ENCODE data around the gene MANSC1. TPM values are rescaled to one million over a fixed set of nuclear protein-coding genes. Genes with fewer than 3 reads are reported as not detected.

MANSC1 gene
- total RNA-seq, 1 experiment from 2014 or later = 27.5 TPM

GRCh38 chr12:12393171-12393570 lies 43.1 kb upstream of the MANSC1 start:
- POLR2A ChIA-PET = no interaction called here
- BruUV-seq (replicated peaks) = no TSS peak
- intact Hi-C loops (cut with micrococcal nuclease; ENCODE audit: unreplicated experiment) = no loop called here
- DNase-seq = no peak
- Histone ChIP-seq H3K36me3 (ENCODE audit: control insufficient read depth, insufficient read depth, low read length) (no peaks in the 10 kb centered on the region), H3K9me3 (no peaks in the 10 kb centered on the region), H3K4me3 (ENCODE audit: low read depth, low read length) (no peak overlapping the region), H3K27me3 (replicated peaks; ENCODE audit: control insufficient read depth, insufficient read depth, low read length) (no peaks in the 10 kb centered on the region), H3K4me1 (peaks cover 38% of the 10 kb centered on the region)
- Mint-ChIP-seq H3K9me3 (ENCODE audit: unreplicated experiment) (peaks cover 22% of the 10 kb centered on the region), H3K27me3 (ENCODE audit: insufficient read depth, unreplicated experiment) (no peaks in the 10 kb centered on the region), H3K4me3 (ENCODE audit: unreplicated experiment) (no peak overlapping the region), H3K36me3 (ENCODE audit: insufficient read depth, unreplicated experiment) (no peaks in the 10 kb centered on the region), H3K4me1 (ENCODE audit: low read depth, unreplicated experiment) (peaks cover 50% of the 10 kb centered on the region), H3K27ac (ENCODE audit: unreplicated experiment) (no peak overlapping the region)
- TF ChIP-seq, protein P1, sequence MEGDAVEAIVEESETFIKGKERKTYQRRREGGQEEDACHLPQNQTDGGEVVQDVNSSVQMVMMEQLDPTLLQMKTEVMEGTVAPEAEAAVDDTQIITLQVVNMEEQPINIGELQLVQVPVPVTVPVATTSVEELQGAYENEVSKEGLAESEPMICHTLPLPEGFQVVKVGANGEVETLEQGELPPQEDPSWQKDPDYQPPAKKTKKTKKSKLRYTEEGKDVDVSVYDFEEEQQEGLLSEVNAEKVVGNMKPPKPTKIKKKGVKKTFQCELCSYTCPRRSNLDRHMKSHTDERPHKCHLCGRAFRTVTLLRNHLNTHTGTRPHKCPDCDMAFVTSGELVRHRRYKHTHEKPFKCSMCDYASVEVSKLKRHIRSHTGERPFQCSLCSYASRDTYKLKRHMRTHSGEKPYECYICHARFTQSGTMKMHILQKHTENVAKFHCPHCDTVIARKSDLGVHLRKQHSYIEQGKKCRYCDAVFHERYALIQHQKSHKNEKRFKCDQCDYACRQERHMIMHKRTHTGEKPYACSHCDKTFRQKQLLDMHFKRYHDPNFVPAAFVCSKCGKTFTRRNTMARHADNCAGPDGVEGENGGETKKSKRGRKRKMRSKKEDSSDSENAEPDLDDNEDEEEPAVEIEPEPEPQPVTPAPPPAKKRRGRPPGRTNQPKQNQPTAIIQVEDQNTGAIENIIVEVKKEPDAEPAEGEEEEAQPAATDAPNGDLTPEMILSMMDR (IDR thresholded peaks at IDR 0.05; ENCODE audit: insufficient read depth in 1 of 2, low read depth in 1 of 2, low read length in 1 of 2, severe bottlenecking in 1 of 2, unreplicated experiment in 1 of 2) = no peak
- CTCF ChIA-PET = no interaction called here

DNA sequence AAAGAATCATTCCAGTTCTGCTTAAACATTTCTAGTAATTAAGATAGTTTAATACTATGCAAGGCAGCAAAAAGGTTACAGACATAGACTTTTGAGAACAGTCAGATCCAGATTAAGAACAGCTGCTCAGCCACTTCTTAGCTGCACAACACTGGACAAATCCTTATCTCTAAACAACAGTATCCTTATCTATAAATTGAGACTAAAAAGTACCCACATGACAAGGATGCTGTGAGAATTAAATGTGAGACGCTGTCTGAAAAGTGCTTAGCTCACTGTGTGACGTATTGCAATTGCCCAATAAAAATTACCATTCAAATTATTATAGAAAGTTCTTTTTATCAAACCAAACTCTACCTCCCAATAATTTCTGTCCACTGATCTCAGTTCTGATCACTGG lies 42.4 kb upstream of the MANSC1 start:
- no peaks in the 10 kb centered on the region for H3K9me3 ChIP-seq
- intact Hi-C loops (cut with micrococcal nuclease; ENCODE audit: unreplicated experiment) = no loop called here
- H3K4me3 ChIP-seq (ENCODE audit: low read depth, low read length) = no peak overlapping the region
- Mint-ChIP-seq H3K27ac (ENCODE audit: unreplicated experiment) (peak overlapping the region; percentile 47), H3K4me1 (ENCODE audit: low read depth, unreplicated experiment) (peaks cover 50% of the 10 kb centered on the region), H3K36me3 (ENCODE audit: insufficient read depth, unreplicated experiment) (no peaks in the 10 kb centered on the region), H3K9me3 (ENCODE audit: unreplicated experiment) (peaks cover 22% of the 10 kb centered on the region), H3K4me3 (ENCODE audit: unreplicated experiment) (no peak overlapping the region), H3K27me3 (ENCODE audit: insufficient read depth, unreplicated experiment) (no peaks in the 10 kb centered on the region)
- ChIA-PET POLR2A (interaction anchor here (0.6 kb wide), 2 partner anchors 8 to 322 kb away, joined by 3 read pairs; no protein-coding TSS in a partner anchor), CTCF (interaction anchor here (0.6 to 1.4 kb wide), 3 partner anchors 11 to 312 kb away, joined by 4 to 5 read pairs (median 5); no protein-coding TSS in a partner anchor)
- no peak for DNase-seq
- peaks cover 33% of the 10 kb centered on the region for H3K4me1 ChIP-seq
- TF ChIP-seq, protein P1 (IDR thresholded peaks at IDR 0.05; ENCODE audit: insufficient read depth in 1 of 2, low read depth in 1 of 2, low read length in 1 of 2, severe bottlenecking in 1 of 2, unreplicated experiment in 1 of 2) = no peak
- no peaks in the 10 kb centered on the region for H3K36me3 ChIP-seq (ENCODE audit: control insufficient read depth, insufficient read depth, low read length)
- no TSS peak for BruUV-seq (replicated peaks)
- H3K27me3 ChIP-seq (replicated peaks; ENCODE audit: control insufficient read depth, insufficient read depth, low read length) = no peaks in the 10 kb centered on the region

GRCh38 chr12:12387501-12387900 lies 37.5 kb upstream of the MANSC1 start:
- POLR2A ChIA-PET = no interaction called here
- no peak overlapping the region for H3K4me3 Mint-ChIP-seq (ENCODE audit: unreplicated experiment)
- H3K27ac Mint-ChIP-seq (ENCODE audit: unreplicated experiment) = peak overlapping the region; percentile 31

More at GRCh38 chr12:12387501-12387900, 37.5 kb upstream of the MANSC1 start:
- peaks cover 23% of the 10 kb centered on the region for H3K9me3 Mint-ChIP-seq (ENCODE audit: unreplicated experiment)
- intact Hi-C loops (cut with micrococcal nuclease; ENCODE audit: unreplicated experiment) = no loop called here
- BruUV-seq (replicated peaks) = no TSS peak
- TF ChIP-seq, protein P1 (IDR thresholded peaks at IDR 0.05; ENCODE audit: insufficient read depth in 1 of 2, low read depth in 1 of 2, low read length in 1 of 2, severe bottlenecking in 1 of 2, unreplicated experiment in 1 of 2) = no peak
- Histone ChIP-seq H3K4me3 (ENCODE audit: low read depth, low read length) (no peak overlapping the region), H3K36me3 (ENCODE audit: control insufficient read depth, insufficient read depth, low read length) (no peaks in the 10 kb centered on the region), H3K27me3 (replicated peaks; ENCODE audit: control insufficient read depth, insufficient read depth, low read length) (no peaks in the 10 kb centered on the region), H3K9me3 (0 out of 2 replicates have a peak, but pooled peaks cover 4% of the 10 kb centered on the region), H3K4me1 (peaks cover 42% of the 10 kb centered on the region)
- no peak for DNase-seq
- H3K36me3 Mint-ChIP-seq (ENCODE audit: insufficient read depth, unreplicated experiment) = peaks cover 16% of the 10 kb centered on the region
- peaks cover 56% of the 10 kb centered on the region for H3K4me1 Mint-ChIP-seq (ENCODE audit: low read depth, unreplicated experiment)
- CTCF ChIA-PET = no interaction called here
- no peaks in the 10 kb centered on the region for H3K27me3 Mint-ChIP-seq (ENCODE audit: insufficient read depth, unreplicated experiment)

Measured in Caco-2 (cell line).